Embryonic facial prominence (tissue), 1 donor: ENCODE measurements around the gene PLLP.
"Not testable (repeated sequence)": the region's sequence is repeated elsewhere in the genome, so short reads cannot be mapped to it uniquely, and the experiment has no call there.

Experiments used
- DNase-seq: peaks from one replicate; pipeline ENCODE4 v3.0.0-alpha.2; 2016; ENCODE audit errors: extremely low spot score

Gene PLLP

GRCh38 chr16:57303021-57303909 is 18.8 kb upstream of the PLLP start:
- DNase-seq, result no peak

GRCh38 chr16:57301126-57301817 is 16.8 kb upstream of the PLLP start:
- DNase-seq, result no peak

- peak; percentile 99 for DNase-seq
These were observed 16.1 kb upstream of the PLLP start for GRCh38 chr16:57300387-57301125.

GRCh38 chr16:57299719-57300386 is 15.4 kb upstream of the PLLP start:
- DNase-seq, result peak; percentile 82

GRCh38 chr16:57299009-57299718 is 14.7 kb upstream of the PLLP start:
- no peak for DNase-seq

GRCh38 chr16:57297856-57298255 is 13.4 kb upstream of the PLLP start:
- no peak for DNase-seq

GRCh38 chr16:57289391-57290257 is 5.2 kb upstream of the PLLP start:
- no peak for DNase-seq

GRCh38 chr16:57285379-57285778 is 907 bp upstream of the PLLP start:
- no peak for DNase-seq

- DNase-seq, result no peak
These were observed 486 bp upstream of the PLLP start for GRCh38 chr16:57284952-57285363.

- DNase-seq, result no peak
These were observed 588 bp downstream of the PLLP start for GRCh38 chr16:57283959-57284208.

GRCh38 chr16:57283214-57283958 is 1.1 kb downstream of the PLLP start:
- DNase-seq, result no peak

GRCh38 chr16:57282510-57283213 is 1.8 kb downstream of the PLLP start:
- DNase-seq, result no peak

GRCh38 chr16:57281791-57282190 is 2.7 kb downstream of the PLLP start:
- DNase-seq, result no peak

GRCh38 chr16:57279780-57280638 is 4.5 kb downstream of the PLLP start:
- no peak for DNase-seq

GRCh38 chr16:57278494-57278893 is 6.0 kb downstream of the PLLP start:
- DNase-seq, result no peak

GRCh38 chr16:57277586-57277985 is 6.9 kb downstream of the PLLP start:
- no peak for DNase-seq

- no peak for DNase-seq
These were observed 7.9 kb downstream of the PLLP start for GRCh38 chr16:57276596-57276995.

GRCh38 chr16:57275946-57276345 is 8.5 kb downstream of the PLLP start:
- DNase-seq, result not testable (repeated sequence)
